BLaER1 (cell line): ENCODE measurements around the gene GKAP1.

ENCODE experiments used
- H3K27ac ChIP-seq: shearing (Covaris generic); formaldehyde crosslinking; 2 replicates; pipeline ENCODE4 v1.8.1; 2022
- H3K27me3 ChIP-seq: shearing (Covaris generic); formaldehyde crosslinking; 2 replicates; pipeline ENCODE4 v1.8.1; 2022
- H3K36me3 ChIP-seq: shearing (Covaris generic); formaldehyde crosslinking; 2 replicates; pipeline ENCODE4 v1.8.1; 2022
- H3K4me1 ChIP-seq: shearing (Covaris generic); formaldehyde crosslinking; 2 replicates; pipeline ENCODE4 v1.8.1; 2022
- H3K4me2 ChIP-seq: shearing (Covaris generic); formaldehyde crosslinking; 2 replicates; pipeline ENCODE4 v1.8.1; 2022
- H3K4me3 ChIP-seq: shearing (Covaris generic); formaldehyde crosslinking; 2 replicates; pipeline ENCODE4 v1.8.1; 2022
- H3K9ac ChIP-seq: shearing (Covaris generic); formaldehyde crosslinking; 2 replicates; pipeline ENCODE4 v1.8.1; 2022
- H3K9me3 ChIP-seq: shearing (Covaris generic); formaldehyde crosslinking; 2 replicates; pipeline ENCODE4 v1.8.1; 2022
- H4K20me1 ChIP-seq: shearing (Covaris generic); formaldehyde crosslinking; 2 replicates; pipeline ENCODE4 v1.8.1; 2022
- Cebpa-rat ChIP-seq: shearing (Covaris generic); IDR thresholded peaks from 2 replicates; pipeline ENCODE4 v1.8.1; 2022

GKAP1 gene

GRCh38 chr9:83800236-83801033 lies 17.1 kb downstream of the GKAP1 start:
- Histone ChIP-seq H3K36me3 (peaks cover 23% of the 10 kb centered on the region), H3K27ac (no peak overlapping the region), H3K27me3 (no peaks in the 10 kb centered on the region), H3K9ac (no peak overlapping the region), H3K4me2 (no peak overlapping the region), H3K9me3 (peaks cover 18% of the 10 kb centered on the region; the same call in 1 of the 2 replicates), H3K4me3 (no peak overlapping the region), H3K4me1 (no peaks in the 10 kb centered on the region), H4K20me1 (no peaks in the 10 kb centered on the region)
- no peak for TF ChIP-seq Cebpa-rat

- TF ChIP-seq Cebpa-rat, result no peak
- Histone ChIP-seq H3K4me2 (no peak overlapping the region), H3K36me3 (peaks cover 27% of the 10 kb centered on the region)
Measured at GRCh38 chr9:83794051-83794450, 23.5 kb downstream of the GKAP1 start.

GRCh38 chr9:83792746-83793145 lies 24.8 kb downstream of the GKAP1 start:
- TF ChIP-seq Cebpa-rat, result no peak
- no peak overlapping the region for H3K9ac ChIP-seq

More at GRCh38 chr9:83794051-83794450, 23.5 kb downstream of the GKAP1 start:
- Histone ChIP-seq H3K4me3 (no peak overlapping the region), H4K20me1 (no peaks in the 10 kb centered on the region), H3K4me1 (no peaks in the 10 kb centered on the region), H3K27me3 (no peaks in the 10 kb centered on the region), H3K9me3 (no peaks in the 10 kb centered on the region), H3K9ac (no peak overlapping the region), H3K27ac (no peak overlapping the region)

DNA sequence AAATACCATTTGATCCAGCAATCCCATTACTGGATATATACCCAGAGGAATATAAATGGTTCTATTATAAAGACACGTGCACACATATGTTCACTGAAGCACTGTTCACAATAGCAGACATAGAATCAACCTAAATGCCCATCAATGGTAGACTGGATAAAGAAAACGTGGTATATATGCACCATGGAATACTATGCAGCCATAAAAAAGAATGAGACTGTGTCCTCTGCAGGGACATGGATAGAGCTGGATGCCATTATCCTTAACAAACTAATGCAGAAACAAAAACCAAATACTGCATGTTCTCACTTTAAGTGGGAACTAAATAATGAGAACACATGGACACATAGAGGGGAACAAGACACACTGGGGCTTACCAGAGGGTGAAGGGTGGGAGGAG lies 39.4 kb downstream of the GKAP1 start:
- H3K4me1 ChIP-seq, result no peaks in the 10 kb centered on the region
- TF ChIP-seq Cebpa-rat, result no peak
- H3K27ac ChIP-seq, result no peak overlapping the region
- H4K20me1 ChIP-seq, result no peaks in the 10 kb centered on the region
- no peak overlapping the region for H3K9ac ChIP-seq
- H3K4me3 ChIP-seq, result no peak overlapping the region
- no peaks in the 10 kb centered on the region for H3K9me3 ChIP-seq
- no peak overlapping the region for H3K4me2 ChIP-seq
- H3K27me3 ChIP-seq, result no peaks in the 10 kb centered on the region
- H3K36me3 ChIP-seq, result peaks cover 8% of the 10 kb centered on the region; the same call in 1 of the 2 replicates

More at GRCh38 chr9:83792746-83793145, 24.8 kb downstream of the GKAP1 start:
- Histone ChIP-seq H3K27ac (no peak overlapping the region), H3K4me1 (no peaks in the 10 kb centered on the region), H3K36me3 (peaks cover 17% of the 10 kb centered on the region), H3K4me3 (no peak overlapping the region), H4K20me1 (no peaks in the 10 kb centered on the region), H3K4me2 (no peak overlapping the region), H3K9me3 (no peaks in the 10 kb centered on the region), H3K27me3 (no peaks in the 10 kb centered on the region)

DNA sequence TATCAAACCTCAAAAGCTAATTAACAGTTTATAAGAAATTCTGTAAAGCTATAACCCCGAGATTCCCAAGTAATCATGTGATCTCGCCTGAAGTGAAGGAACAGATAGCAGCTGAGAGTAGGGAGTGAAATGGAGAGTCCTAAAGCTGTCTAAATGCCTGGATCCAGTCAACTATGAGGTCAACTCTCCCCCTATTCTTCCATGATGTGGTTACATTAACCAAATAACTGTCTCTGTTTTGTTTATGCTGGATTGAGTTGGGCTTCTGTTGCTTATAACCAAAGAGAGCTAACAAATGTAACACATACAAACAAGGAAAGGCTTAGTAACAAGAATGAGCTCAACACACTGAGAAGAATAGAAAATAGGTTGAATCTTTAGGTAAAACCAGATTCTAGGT lies 41.6 kb downstream of the GKAP1 start:
- Histone ChIP-seq H3K4me3 (no peak overlapping the region), H3K27ac (no peak overlapping the region), H3K4me2 (no peak overlapping the region), H3K27me3 (no peaks in the 10 kb centered on the region), H3K9me3 (no peaks in the 10 kb centered on the region), H3K36me3 (peaks cover 4% of the 10 kb centered on the region; the same call in 1 of the 2 replicates), H3K4me1 (no peaks in the 10 kb centered on the region), H3K9ac (no peak overlapping the region), H4K20me1 (no peaks in the 10 kb centered on the region)
- no peak for TF ChIP-seq Cebpa-rat

DNA sequence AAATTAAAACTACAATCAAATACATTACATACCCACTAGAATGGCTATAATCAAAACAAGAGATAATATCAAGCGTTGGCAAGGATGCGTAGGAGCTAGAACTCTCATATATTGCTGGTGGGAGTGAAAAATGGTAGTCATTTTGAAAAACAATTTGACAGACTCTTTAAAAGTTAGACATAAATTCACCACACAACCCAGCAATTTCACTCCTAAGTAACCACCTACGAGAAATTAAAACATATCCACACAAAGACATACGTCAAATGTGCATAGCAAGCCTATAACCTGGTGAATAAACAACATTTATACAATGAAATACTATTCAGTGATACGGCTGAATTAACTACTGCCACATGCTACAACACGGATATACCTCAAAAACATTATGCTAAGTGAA lies 44.7 kb downstream of the GKAP1 start:
- Histone ChIP-seq H4K20me1 (no peaks in the 10 kb centered on the region), H3K4me3 (no peak overlapping the region), H3K9me3 (no peaks in the 10 kb centered on the region), H3K27ac (no peak overlapping the region), H3K27me3 (no peaks in the 10 kb centered on the region), H3K4me1 (no peaks in the 10 kb centered on the region), H3K36me3 (no peaks in the 10 kb centered on the region), H3K4me2 (no peak overlapping the region), H3K9ac (no peak overlapping the region)
- no peak for TF ChIP-seq Cebpa-rat

DNA sequence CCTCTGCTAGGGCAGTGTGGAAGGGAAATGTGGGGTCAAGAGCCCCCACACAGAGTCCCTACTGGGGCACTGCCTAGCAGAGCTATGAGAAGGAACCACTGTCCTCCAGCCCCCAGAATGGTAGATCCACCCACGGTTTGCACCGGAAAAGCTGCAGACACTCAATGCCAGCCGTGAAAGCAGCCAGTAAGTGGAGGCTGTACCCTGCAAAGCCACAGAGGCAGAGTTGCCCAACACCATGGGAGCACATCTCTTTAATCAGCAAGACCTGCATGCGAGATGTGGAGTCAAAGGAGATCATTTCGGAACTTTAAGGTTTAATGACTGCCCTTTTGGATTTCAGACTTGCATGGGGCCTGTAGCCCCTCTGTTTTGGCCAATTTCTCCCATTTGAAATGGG lies 52.2 kb downstream of the GKAP1 start:
- Histone ChIP-seq H3K4me1 (no peaks in the 10 kb centered on the region), H3K9me3 (no peaks in the 10 kb centered on the region), H3K4me2 (no peak overlapping the region), H4K20me1 (no peaks in the 10 kb centered on the region), H3K9ac (no peak overlapping the region), H3K27me3 (no peaks in the 10 kb centered on the region), H3K36me3 (no peaks in the 10 kb centered on the region), H3K27ac (no peak overlapping the region), H3K4me3 (no peak overlapping the region)
- TF ChIP-seq Cebpa-rat, result no peak

DNA sequence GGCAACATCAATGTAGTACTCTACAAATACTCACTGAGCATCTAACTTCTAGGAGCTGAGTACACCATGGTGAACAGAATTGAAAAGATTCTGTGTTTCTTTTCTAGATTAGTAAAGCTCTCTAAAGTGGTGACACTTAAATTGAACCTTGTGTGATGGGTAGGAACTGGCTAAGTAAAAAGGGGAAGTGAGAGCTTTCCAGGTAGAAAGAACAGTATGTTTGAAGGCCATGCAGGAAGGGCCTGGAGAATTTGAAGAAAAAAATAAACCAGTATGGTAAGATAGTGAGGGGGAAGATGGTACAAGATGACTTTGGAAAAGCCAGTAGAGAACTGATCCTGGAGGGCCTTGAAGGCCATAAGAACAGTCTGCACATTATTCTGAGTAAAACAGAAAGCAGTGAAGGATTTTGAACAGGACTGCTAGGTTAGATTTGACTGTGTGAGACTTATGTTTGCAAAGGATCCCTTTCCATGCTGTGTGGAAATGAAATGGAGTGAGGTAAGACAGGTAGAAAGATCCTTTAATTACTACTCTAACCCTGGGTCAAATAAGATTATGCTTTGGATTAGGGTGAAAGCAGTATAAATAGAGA lies 63.1 kb downstream of the GKAP1 start:
- no peak overlapping the region for H3K9ac ChIP-seq
- no peak overlapping the region for H3K27ac ChIP-seq
- no peaks in the 10 kb centered on the region for H3K4me1 ChIP-seq
- H3K27me3 ChIP-seq, result no peaks in the 10 kb centered on the region
- no peaks in the 10 kb centered on the region for H3K9me3 ChIP-seq
- peaks cover 6% of the 10 kb centered on the region; the same call in 1 of the 2 replicates for H3K36me3 ChIP-seq
- H3K4me2 ChIP-seq, result no peak overlapping the region
- no peak overlapping the region for H3K4me3 ChIP-seq
- H4K20me1 ChIP-seq, result no peaks in the 10 kb centered on the region
- no peak for TF ChIP-seq Cebpa-rat

GRCh38 chr9:83749706-83750105 lies 67.9 kb downstream of the GKAP1 start:
- TF ChIP-seq Cebpa-rat, result no peak
- Histone ChIP-seq H3K9ac (no peak overlapping the region), H3K27me3 (no peaks in the 10 kb centered on the region), H3K9me3 (no peaks in the 10 kb centered on the region), H3K4me3 (no peak overlapping the region), H3K27ac (no peak overlapping the region), H4K20me1 (no peaks in the 10 kb centered on the region), H3K36me3 (peaks cover 6% of the 10 kb centered on the region; the same call in 1 of the 2 replicates), H3K4me2 (no peak overlapping the region), H3K4me1 (no peaks in the 10 kb centered on the region)

GRCh38 chr9:83744206-83744605 lies 73.4 kb downstream of the GKAP1 start:
- Histone ChIP-seq H3K4me1 (no peaks in the 10 kb centered on the region), H3K27ac (no peak overlapping the region), H3K9ac (no peak overlapping the region), H4K20me1 (no peaks in the 10 kb centered on the region), H3K4me3 (no peak overlapping the region), H3K4me2 (no peak overlapping the region), H3K36me3 (0 out of 2 replicates have a peak, but pooled peaks cover 1% of the 10 kb centered on the region), H3K27me3 (no peaks in the 10 kb centered on the region), H3K9me3 (no peaks in the 10 kb centered on the region)
- TF ChIP-seq Cebpa-rat, result no peak
